ENCODE results near the gene SCUBE2. TPM values are rescaled to one million over a fixed set of nuclear protein-coding genes. Genes with fewer than 3 reads are reported as not detected.
A peak's percentile ranks its signal among the peaks of the same experiment; 100 is the strongest.

Gene SCUBE2
- total RNA-seq, 4 donors from 2014 or later: 4.4 to 17.3 (median 10.3) TPM

GRCh38 chr11:9008011-9008550, 83.3 kb downstream of the SCUBE2 start:
- no peak for DNase-seq (ENCODE audit: low spot score in 2 of 2)
- no peak overlapping the region for H3K4me3 ChIP-seq (ENCODE audit: low read depth, poor library complexity, severe bottlenecking)
- intact Hi-C loops (cut with DNase I; ENCODE audit: low total_unique reads): loop anchor here (10.0 kb wide), 1 partner anchor 127 kb away; no protein-coding TSS in a partner anchor
- TF ChIP-seq CTCF (IDR thresholded peaks at IDR 0.05): no peak
- TF ChIP-seq POLR2A (IDR thresholded peaks at IDR 0.05): no peak
- WGBS, 2 donors: 57 to 71% methylated on average over 3 of the region's 3 CpGs

- TF ChIP-seq CTCF (IDR thresholded peaks at IDR 0.05) (no peak), POLR2A (IDR thresholded peaks at IDR 0.05) (no peak)
- H3K4me3 ChIP-seq (ENCODE audit: low read depth, poor library complexity, severe bottlenecking): no peak overlapping the region
- 74 to 76% methylated on average over 4 of the region's 4 CpGs for WGBS, 2 donors
- no peak for DNase-seq (ENCODE audit: low spot score in 2 of 2)
- intact Hi-C loops (cut with DNase I; ENCODE audit: low total_unique reads): loop anchor here (10.0 kb wide), 1 partner anchor 130 kb away; no protein-coding TSS in a partner anchor
Observed at GRCh38 chr11:9005087-9005486, 86.3 kb downstream of the SCUBE2 start.

- WGBS, 2 donors: 10 to 25% methylated on average over 18 to 32 of the region's 69 CpGs
- H3K4me3 ChIP-seq (ENCODE audit: low read depth, poor library complexity, severe bottlenecking): peak overlapping the region; percentile 28
- TF ChIP-seq POLR2A (IDR thresholded peaks at IDR 0.05): no peak
- TF ChIP-seq CTCF (IDR thresholded peaks at IDR 0.05): no peak
- intact Hi-C loops (cut with DNase I; ENCODE audit: low total_unique reads): loop anchor here (10.0 kb wide), 1 partner anchor 130 kb away; no protein-coding TSS in a partner anchor
- DNase-seq (ENCODE audit: low spot score in 2 of 2): no peak
Observed at GRCh38 chr11:9004183-9004926, 87.0 kb downstream of the SCUBE2 start.

- H3K4me3 ChIP-seq (ENCODE audit: low read depth, poor library complexity, severe bottlenecking): peak within 1 kb of the TSS; percentile 28
- intact Hi-C loops (cut with DNase I; ENCODE audit: low total_unique reads): loop anchor here (10.0 kb wide), 1 partner anchor 131 kb away; no protein-coding TSS in a partner anchor
- no peak for TF ChIP-seq POLR2A (IDR thresholded peaks at IDR 0.05)
- TF ChIP-seq CTCF (IDR thresholded peaks at IDR 0.05): no peak
- DNase-seq (ENCODE audit: low spot score in 2 of 2): peak; percentile 39 to 94
- WGBS, 2 donors: 1 to 6% methylated on average over 30 to 34 of the region's 83 CpGs
Observed at GRCh38 chr11:9003573-9004182, 87.7 kb downstream of the SCUBE2 start, which contains the start of gene NRIP3. NRIP3 (minus strand) TSS chr11:9004001; CDS start chr11:9003935, 66 bp downstream.

GRCh38 chr11:9002920-9003572, 88.4 kb downstream of the SCUBE2 start:
- DNase-seq (ENCODE audit: low spot score in 2 of 2): no peak
- WGBS, 2 donors: 12 to 13% methylated on average over 8 of the region's 8 CpGs
- H3K4me3 ChIP-seq (ENCODE audit: low read depth, poor library complexity, severe bottlenecking): peak overlapping the region; percentile 28
- no peak for TF ChIP-seq CTCF (IDR thresholded peaks at IDR 0.05)
- TF ChIP-seq POLR2A (IDR thresholded peaks at IDR 0.05): no peak
- intact Hi-C loops (cut with DNase I; ENCODE audit: low total_unique reads): loop anchor here (10.0 kb wide), 1 partner anchor 132 kb away; no protein-coding TSS in a partner anchor
